ENCODE measurements around the gene LMX1B.

DNA sequence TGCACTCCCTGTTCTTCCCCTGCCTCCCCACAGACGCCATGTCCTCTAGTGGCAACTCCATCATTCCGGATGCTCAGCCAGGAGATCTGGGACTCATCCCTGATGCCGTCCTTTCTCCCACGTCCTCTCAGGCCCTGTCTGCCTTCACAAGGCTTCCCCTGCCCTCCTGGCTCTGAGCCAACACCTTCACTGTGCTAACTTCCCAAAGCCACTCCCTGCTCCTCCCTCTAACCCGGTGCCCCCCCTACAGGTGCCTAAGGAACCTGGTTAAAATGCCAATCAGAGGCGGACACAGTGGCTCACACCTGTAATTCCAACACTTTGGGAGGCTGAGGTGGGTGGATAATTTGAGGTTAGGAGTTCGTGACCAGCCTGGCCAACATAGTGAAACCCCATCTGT, 67.6 kb downstream of the LMX1B start:
- TF ChIP-seq CTCF (conservative IDR thresholded peaks at IDR 0.05; ENCODE audit: low read depth, low read length) = no peak
- TF ChIP-seq EZH2phosphoT487 (IDR thresholded peaks at IDR 0.05; ENCODE audit: borderline replicate concordance, low read length) = no peak
- no peak for TF ChIP-seq EZH2 (IDR thresholded peaks at IDR 0.05; ENCODE audit: low read length, unreplicated experiment)
